Measurements from ENCODE around the gene CDC14B.

GRCh38 chr9:96667363-96667728, 47.7 kb upstream of the CDC14B start:
- TF ChIP-seq, protein P1, sequence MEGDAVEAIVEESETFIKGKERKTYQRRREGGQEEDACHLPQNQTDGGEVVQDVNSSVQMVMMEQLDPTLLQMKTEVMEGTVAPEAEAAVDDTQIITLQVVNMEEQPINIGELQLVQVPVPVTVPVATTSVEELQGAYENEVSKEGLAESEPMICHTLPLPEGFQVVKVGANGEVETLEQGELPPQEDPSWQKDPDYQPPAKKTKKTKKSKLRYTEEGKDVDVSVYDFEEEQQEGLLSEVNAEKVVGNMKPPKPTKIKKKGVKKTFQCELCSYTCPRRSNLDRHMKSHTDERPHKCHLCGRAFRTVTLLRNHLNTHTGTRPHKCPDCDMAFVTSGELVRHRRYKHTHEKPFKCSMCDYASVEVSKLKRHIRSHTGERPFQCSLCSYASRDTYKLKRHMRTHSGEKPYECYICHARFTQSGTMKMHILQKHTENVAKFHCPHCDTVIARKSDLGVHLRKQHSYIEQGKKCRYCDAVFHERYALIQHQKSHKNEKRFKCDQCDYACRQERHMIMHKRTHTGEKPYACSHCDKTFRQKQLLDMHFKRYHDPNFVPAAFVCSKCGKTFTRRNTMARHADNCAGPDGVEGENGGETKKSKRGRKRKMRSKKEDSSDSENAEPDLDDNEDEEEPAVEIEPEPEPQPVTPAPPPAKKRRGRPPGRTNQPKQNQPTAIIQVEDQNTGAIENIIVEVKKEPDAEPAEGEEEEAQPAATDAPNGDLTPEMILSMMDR (IDR thresholded peaks at IDR 0.05) = no peak
- TF ChIP-seq ZNF121 (CRISPR knock-in tag; IDR thresholded peaks at IDR 0.05) = no peak
- TF ChIP-seq, protein P2, sequence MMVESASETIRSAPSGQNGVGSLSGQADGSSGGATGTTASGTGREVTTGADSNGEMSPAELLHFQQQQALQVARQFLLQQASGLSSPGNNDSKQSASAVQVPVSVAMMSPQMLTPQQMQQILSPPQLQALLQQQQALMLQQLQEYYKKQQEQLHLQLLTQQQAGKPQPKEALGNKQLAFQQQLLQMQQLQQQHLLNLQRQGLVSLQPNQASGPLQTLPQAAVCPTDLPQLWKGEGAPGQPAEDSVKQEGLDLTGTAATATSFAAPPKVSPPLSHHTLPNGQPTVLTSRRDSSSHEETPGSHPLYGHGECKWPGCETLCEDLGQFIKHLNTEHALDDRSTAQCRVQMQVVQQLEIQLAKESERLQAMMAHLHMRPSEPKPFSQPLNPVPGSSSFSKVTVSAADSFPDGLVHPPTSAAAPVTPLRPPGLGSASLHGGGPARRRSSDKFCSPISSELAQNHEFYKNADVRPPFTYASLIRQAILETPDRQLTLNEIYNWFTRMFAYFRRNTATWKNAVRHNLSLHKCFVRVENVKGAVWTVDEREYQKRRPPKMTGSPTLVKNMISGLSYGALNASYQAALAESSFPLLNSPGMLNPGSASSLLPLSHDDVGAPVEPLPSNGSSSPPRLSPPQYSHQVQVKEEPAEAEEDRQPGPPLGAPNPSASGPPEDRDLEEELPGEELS (CRISPR knock-in tag; IDR thresholded peaks at IDR 0.05) = no peak
- TF ChIP-seq SP1 (CRISPR knock-in tag; conservative IDR thresholded peaks at IDR 0.05) = no peak
